GM19043 (cell line): ENCODE data around the gene HDAC3.

Experiments
- ATAC-seq: cut with Tn5 transposase; IDR thresholded peaks from one replicate; pipeline ENCODE4 v1.9.1; 2021; ENCODE audit warnings: low read depth; ENCODE audit not compliant: unreplicated experiment

Gene HDAC3

GRCh38 chr5:141605523-141606277 lies 30.9 kb downstream of the HDAC3 start:
- peak; percentile 96 for ATAC-seq

- ATAC-seq, result no peak
Measured at GRCh38 chr5:141603923-141604717, 32.5 kb downstream of the HDAC3 start.

GRCh38 chr5:141602606-141603005 lies 34.0 kb downstream of the HDAC3 start:
- ATAC-seq, result no peak

- ATAC-seq, result peak; percentile 43
Measured at GRCh38 chr5:141598391-141599345, 38.0 kb downstream of the HDAC3 start.

GRCh38 chr5:141597814-141598213 lies 38.8 kb downstream of the HDAC3 start:
- ATAC-seq, result no peak

- no peak for ATAC-seq
Measured at GRCh38 chr5:141597394-141597793, 39.3 kb downstream of the HDAC3 start.

- no peak for ATAC-seq
Measured at GRCh38 chr5:141596867-141597266, 39.8 kb downstream of the HDAC3 start.

- no peak for ATAC-seq
Measured at GRCh38 chr5:141590127-141590526, 46.5 kb downstream of the HDAC3 start.

- ATAC-seq, result no peak
Measured at GRCh38 chr5:141586246-141586645, 50.4 kb downstream of the HDAC3 start.

- no peak for ATAC-seq
Measured at GRCh38 chr5:141585594-141585993, 51.1 kb downstream of the HDAC3 start.

GRCh38 chr5:141574122-141574510 lies 62.5 kb downstream of the HDAC3 start:
- no peak for ATAC-seq

- ATAC-seq, result no peak
Measured at GRCh38 chr5:141573489-141574121, 63.0 kb downstream of the HDAC3 start.
